IMR-90 (cell line): Measurements from ENCODE around the gene ABCC3. TPM values are rescaled to one million over a fixed set of nuclear protein-coding genes. Genes with fewer than 3 reads are reported as not detected.

Source experiments
- ATAC-seq: fragments of 200-7000 bp; cut with Tn5 transposase; 2 replicates; pipeline ENCODE4 v1.9.1; 2020; ENCODE audit warnings: low read depth, mild to moderate bottlenecking, moderate library complexity
- BruUV-seq: library from RNA; stranded (reverse); fragments of 400-500 nt; replicated peaks from 2 replicates; lab custom pipeline; 2021; lab: Mats Ljungman, UMichigan
- CTCF ChIA-PET: fragments of 300-600 bp; formaldehyde crosslinking; extraction: SDS; loops from one replicate; lab custom pipeline; 2021; ENCODE audit warnings: antibody characterized with exemption; lab: Yijun Ruan, JAX
- POLR2A ChIA-PET: fragments of 300-600 bp; sonication (Branson Sonifier 250); formaldehyde crosslinking; loops from one replicate; lab custom pipeline; 2022; ENCODE audit warnings: antibody characterized with exemption; ENCODE audit not compliant: unreplicated experiment; lab: Charles Lee
- DNase-seq: peaks from one replicate; pipeline ENCODE4 v3.0.0; 2013
- H2AFZ ChIP-seq: replicated peaks from 2 replicates; pipeline ENCODE3; 2013; ENCODE audit warnings: low read length, mild to moderate bottlenecking; ENCODE audit not compliant: poor library complexity
- H2AK5ac ChIP-seq: 2 replicates; pipeline ENCODE4 v1.6.1; 2013; ENCODE audit warnings: low read depth, low read length, inconsistent platforms
- H2AK9ac ChIP-seq: replicated peaks from 2 replicates; pipeline ENCODE3; 2013; ENCODE audit warnings: mild to moderate bottlenecking, low read depth, low read length, moderate library complexity; ENCODE audit not compliant: poor library complexity
- H2BK120ac ChIP-seq: 2 replicates; pipeline ENCODE4 v1.6.1; 2013; ENCODE audit warnings: low read depth, low read length, inconsistent platforms
- H2BK15ac ChIP-seq: 3 replicates; pipeline ENCODE4 v1.6.1; 2013; ENCODE audit warnings: low read depth, low read length, inconsistent platforms
- H2BK20ac ChIP-seq: 2 replicates; pipeline ENCODE4 v1.6.1; 2013; ENCODE audit warnings: low read depth, mild to moderate bottlenecking, inconsistent platforms, low read length, moderate library complexity
- H2BK5ac ChIP-seq: 2 replicates; pipeline ENCODE4 v1.6.1; 2013; ENCODE audit warnings: mild to moderate bottlenecking, low read depth, low read length, inconsistent platforms; ENCODE audit not compliant: poor library complexity, severe bottlenecking
- H3K14ac ChIP-seq: replicated peaks from 2 replicates; pipeline ENCODE4 v1.6.1; 2013; ENCODE audit warnings: low read depth, low read length, inconsistent platforms
- H3K18ac ChIP-seq: 2 replicates; pipeline ENCODE4 v1.6.1; 2013; ENCODE audit warnings: low read depth, low read length, control low read depth
- H3K23ac ChIP-seq: 2 replicates; pipeline ENCODE4 v1.6.1; 2013; ENCODE audit warnings: low read depth, low read length, inconsistent platforms
- H3K27ac ChIP-seq: 2 replicates; pipeline ENCODE4 v1.5.1; 2013; ENCODE audit warnings: mild to moderate bottlenecking, control low read depth, low read length; ENCODE audit not compliant: insufficient read depth
- H3K27me3 ChIP-seq: 2 replicates; pipeline ENCODE4 v1.6.1; 2013; ENCODE audit warnings: low read length; ENCODE audit not compliant: control insufficient read depth, insufficient read depth
- H3K36me3 ChIP-seq: 2 replicates; pipeline ENCODE4 v1.6.1; 2013; ENCODE audit warnings: low read length, mixed read lengths; ENCODE audit not compliant: control insufficient read depth, insufficient read depth
- H3K4ac ChIP-seq: 2 replicates; pipeline ENCODE4 v1.6.1; 2013; ENCODE audit warnings: low read depth, low read length, inconsistent platforms
- H3K4me1 ChIP-seq: 2 replicates; pipeline ENCODE4 v1.6.1; 2013; ENCODE audit warnings: low read length, mixed read lengths; ENCODE audit not compliant: control insufficient read depth, insufficient read depth
- H3K4me2 ChIP-seq: 2 replicates; pipeline ENCODE4 v1.6.1; 2013; ENCODE audit warnings: low read depth, mild to moderate bottlenecking, control low read depth, low read length, moderate library complexity
- H3K4me3 ChIP-seq: 2 replicates; pipeline ENCODE4 v1.5.1; 2013; ENCODE audit warnings: low read depth, mild to moderate bottlenecking, control low read depth, low read length, moderate library complexity; ENCODE audit not compliant: insufficient read depth
- H3K56ac ChIP-seq: 2 replicates; pipeline ENCODE4 v1.6.1; 2013; ENCODE audit warnings: low read length, inconsistent platforms; ENCODE audit not compliant: insufficient read depth; ENCODE audit errors: extremely low read depth
- H3K79me1 ChIP-seq, 2 experiments: 2 replicates each; pipeline ENCODE4 v1.6.1; 2013; ENCODE audit warnings: low read length in 2 of 2, inconsistent platforms in 1 of 2, low read depth in 1 of 2
- H3K9ac ChIP-seq: 2 replicates; pipeline ENCODE4 v1.6.1; 2013; ENCODE audit warnings: low read depth, low read length, control low read depth
- H3K9me1 ChIP-seq: 2 replicates; pipeline ENCODE4 v1.6.1; 2013; ENCODE audit warnings: low read length, inconsistent platforms; ENCODE audit not compliant: insufficient read depth
- H3K9me3 ChIP-seq: 2 replicates; pipeline ENCODE4 v1.6.1; 2013; ENCODE audit warnings: low read length; ENCODE audit not compliant: control insufficient read depth, insufficient read depth
- H4K20me1 ChIP-seq: 2 replicates; pipeline ENCODE4 v1.6.1; 2013; ENCODE audit warnings: low read length, inconsistent platforms; ENCODE audit not compliant: insufficient read depth
- H4K5ac ChIP-seq: 2 replicates; pipeline ENCODE4 v1.6.1; 2013; ENCODE audit warnings: mild to moderate bottlenecking, low read depth, low read length, control low read depth
- H4K8ac ChIP-seq, 2 experiments: 2 replicates each; pipeline ENCODE4 v1.6.1; 2013; ENCODE audit warnings: low read depth in 2 of 2, low read length in 2 of 2, control low read depth in 1 of 2, inconsistent platforms in 1 of 2
- H4K91ac ChIP-seq: 2 replicates; pipeline ENCODE4 v1.6.1; 2013; ENCODE audit warnings: low read depth, low read length, inconsistent platforms; ENCODE audit not compliant: insufficient read depth
- CTCF ChIP-seq: conservative IDR thresholded peaks from 2 replicates; pipeline ENCODE4 v1.5.1; 2012; ENCODE audit warnings: mild to moderate bottlenecking, low read depth, low read length, improper control_type of control experiment
- FOS ChIP-seq: fragments of 150-350 bp; IDR thresholded peaks from 2 replicates; pipeline ENCODE4 v1.6.1; 2016; ENCODE audit warnings: low read depth, low read length
- MXI1 ChIP-seq: IDR thresholded peaks from 2 replicates; pipeline ENCODE4 v1.6.1; 2012; ENCODE audit warnings: low read depth, mild to moderate bottlenecking, low read length, moderate library complexity, borderline replicate concordance
- POLR2A ChIP-seq: IDR thresholded peaks from 2 replicates; pipeline ENCODE4 v1.6.1; 2012; ENCODE audit warnings: mild to moderate bottlenecking, low read depth, low read length
- RCOR1 ChIP-seq: IDR thresholded peaks from 2 replicates; pipeline ENCODE4 v1.6.1; 2012; ENCODE audit warnings: mild to moderate bottlenecking, low read length, improper control_type of control experiment; ENCODE audit not compliant: insufficient replicate concordance
- USF2 ChIP-seq: fragments of 150-350 bp; IDR thresholded peaks from 2 replicates; pipeline ENCODE4 v1.6.1; 2017; ENCODE audit warnings: mild to moderate bottlenecking, antibody characterized with exemption, low read length, low read depth
- WGBS, 2 experiments: methylation state at CpG; one replicate each; pipeline versions ENCODE4 v1.1.5 to v1.1.7; 2013; ENCODE audit warnings: missing lambda C conversion rate in 2 of 2; ENCODE audit not compliant: insufficient read length in 1 of 2; ENCODE audit errors: extremely low coverage in 2 of 2; 5-methylcytosine and 5-hydroxymethylcytosine counted together
- dilution Hi-C: fragments of 300-500 bp; cut with HindIII; formaldehyde crosslinking; loops from one replicate; pipeline ENCODE4 v1.14.3; 2018; ENCODE audit warnings: low sequenced_read_pairs; ENCODE audit not compliant: unreplicated experiment
- in situ Hi-C: fragments of 300-500 bp; cut with MboI; formaldehyde crosslinking; loops from 3 replicates; pipeline ENCODE4 v1.14.3; 2019; ENCODE audit warnings: low sequenced_read_pairs, inconsistent platforms, mixed read lengths
- intact Hi-C: fragments of 100-400 bp; cut with micrococcal nuclease; formaldehyde crosslinking; loops from 2 replicates; pipeline ENCODE4 v1.10.0; 2022
- polyA plus RNA-seq, 3 experiments: library from polyadenylated mRNA; depleted of rRNA; stranded (reverse); fragments of >200 nt; gene quantifications; 2 replicates each; pipeline ENCODE4 v1.2.3, GENCODE V29; 2012; ENCODE audit warnings: low replicate concordance in 1 of 3
- total RNA-seq: library from RNA; depleted of rRNA; stranded (reverse); fragments of >200 nt; gene quantifications from 2 replicates; pipeline ENCODE4 v1.2.3, GENCODE V29; 2012

ABCC3 gene
- total and polyA plus RNA-seq, 2 of the 4 experiments (the other 2 are of a cell fraction), result 3.2 to 6.6 TPM

- H3K4me1 ChIP-seq, result peaks cover 35% of the 10 kb centered on the region
- peak overlapping the region; percentile 10; the same call in 1 of the 3 replicates for H2BK15ac ChIP-seq
- H3K18ac ChIP-seq, result no peak overlapping the region
- no peak overlapping the region for H4K8ac ChIP-seq
- no peak overlapping the region for H3K4me2 ChIP-seq
- H4K20me1 ChIP-seq, result no peaks in the 10 kb centered on the region
- no peak overlapping the region for H2AK9ac ChIP-seq
- peaks cover 0 to 26% of the 10 kb centered on the region in 2 experiments; a peak in 2 of 4 replicates for H3K79me1 ChIP-seq
- no peaks in the 10 kb centered on the region for H3K27me3 ChIP-seq
- in situ Hi-C loops (no loop called here), dilution Hi-C loops (no loop called here), intact Hi-C loops (no loop called here)
- peak overlapping the region; percentile 56 for H2AK5ac ChIP-seq
- H3K23ac ChIP-seq, result no peak overlapping the region
- ChIA-PET CTCF (no interaction called here), POLR2A (no interaction called here)
- H2BK5ac ChIP-seq, result no peak overlapping the region
- H2AFZ ChIP-seq, result no peak overlapping the region
- H3K4ac ChIP-seq, result peak overlapping the region; percentile 15; the same call in 1 of the 2 replicates
- WGBS, 2 experiments, result 97% methylated on average over 5 of the region's 12 CpGs; no CpG with 5 or more reads in 1 of the 2 experiments
- peak overlapping the region; percentile 19; the same call in 1 of the 2 replicates for H2BK120ac ChIP-seq
- H3K14ac ChIP-seq, result no peak overlapping the region
- no peak overlapping the region for H4K5ac ChIP-seq
- no peak overlapping the region for H3K9ac ChIP-seq
- H3K56ac ChIP-seq, result no peak overlapping the region
- no peak overlapping the region for H3K27ac ChIP-seq
- ATAC-seq (no peak), DNase-seq (no peak)
- no peak overlapping the region for H4K91ac ChIP-seq
- H3K9me3 ChIP-seq, result no peaks in the 10 kb centered on the region
- H2BK20ac ChIP-seq, result peak overlapping the region; percentile 30
- no peaks in the 10 kb centered on the region for H3K36me3 ChIP-seq
- peaks cover 48% of the 10 kb centered on the region for H3K9me1 ChIP-seq
- BruUV-seq, result no TSS peak
- TF ChIP-seq FOS (no peak), RCOR1 (no peak), USF2 (no peak), MXI1 (no peak), POLR2A (no peak), CTCF (no peak)
- H3K4me3 ChIP-seq, result no peak overlapping the region
Observed at GRCh38 chr17:50664788-50665458, 30.2 kb downstream of the ABCC3 start.
